ENCODE results near the gene ANXA5.
"Not testable (repeated sequence)": the region's sequence is repeated elsewhere in the genome, so short reads cannot be mapped to it uniquely, and the experiment has no call there.

The ANXA5 gene

DNA sequence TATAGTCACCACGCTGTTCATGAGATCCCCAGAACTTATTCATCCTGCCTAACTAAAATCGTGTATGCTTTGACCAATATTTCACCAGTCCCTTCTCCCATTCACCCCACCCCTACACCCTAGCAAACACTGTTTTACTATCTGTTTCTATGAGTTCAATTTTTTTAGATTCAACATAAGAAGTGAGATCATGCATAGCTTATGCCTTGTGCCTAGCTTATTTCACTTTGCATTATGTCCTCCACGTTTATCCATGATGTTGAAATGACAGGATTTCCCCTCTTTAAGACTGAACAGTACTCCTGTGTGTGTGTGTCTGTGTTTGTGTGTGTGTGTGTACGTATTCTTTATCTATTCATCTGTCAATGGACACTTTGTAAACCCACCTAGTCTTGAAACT is 16.8 kb downstream of the ANXA5 start:
- intact Hi-C loops (cut with micrococcal nuclease) = no loop called here
- no peak overlapping the region for H3K4me3 Mint-ChIP-seq
- H3K9me3 Mint-ChIP-seq = no peaks in the 10 kb centered on the region
- H3K27me3 Mint-ChIP-seq = no peaks in the 10 kb centered on the region
- no peak overlapping the region for H3K27ac Mint-ChIP-seq
- peaks cover 90% of the 10 kb centered on the region for H3K36me3 Mint-ChIP-seq (ENCODE audit: low read depth)
- H3K4me1 Mint-ChIP-seq (ENCODE audit: low read depth) = peaks cover 17% of the 10 kb centered on the region

- intact Hi-C loops (cut with micrococcal nuclease) = no loop called here
- Mint-ChIP-seq H3K27ac (no peak overlapping the region), H3K9me3 (no peaks in the 10 kb centered on the region), H3K27me3 (no peaks in the 10 kb centered on the region), H3K36me3 (ENCODE audit: low read depth) (peaks cover 90% of the 10 kb centered on the region), H3K4me1 (ENCODE audit: low read depth) (peaks cover 12% of the 10 kb centered on the region), H3K4me3 (no peak overlapping the region)
Observed at GRCh38 chr4:121679267-121679666, 17.5 kb downstream of the ANXA5 start.

DNA sequence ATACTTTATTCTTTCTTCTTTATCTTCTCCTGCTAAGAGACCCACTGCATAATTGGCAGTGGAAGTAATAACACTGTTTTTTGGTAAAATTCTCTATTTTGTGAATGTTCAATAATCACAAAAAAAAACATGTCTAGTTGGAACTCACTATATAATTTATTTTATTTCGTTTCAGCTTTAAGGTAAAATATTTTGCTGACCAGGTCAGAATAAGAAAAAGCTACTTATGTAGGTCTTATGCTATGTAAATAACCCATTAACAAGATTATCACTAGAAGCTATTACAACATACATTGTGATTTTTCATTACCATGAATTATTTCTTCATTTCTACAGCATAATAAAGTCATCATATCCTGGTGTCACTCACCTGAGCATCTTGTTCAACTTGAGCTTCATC is 19.3 kb downstream of the ANXA5 start:
- intact Hi-C loops (cut with micrococcal nuclease) = no loop called here
- no peak overlapping the region for H3K4me3 Mint-ChIP-seq
- no peaks in the 10 kb centered on the region for H3K27me3 Mint-ChIP-seq
- H3K9me3 Mint-ChIP-seq = no peaks in the 10 kb centered on the region
- no peak overlapping the region for H3K27ac Mint-ChIP-seq
- peaks cover 89% of the 10 kb centered on the region for H3K36me3 Mint-ChIP-seq (ENCODE audit: low read depth)
- H3K4me1 Mint-ChIP-seq (ENCODE audit: low read depth) = peaks cover 10% of the 10 kb centered on the region

GRCh38 chr4:121676345-121677075 is 20.3 kb downstream of the ANXA5 start:
- Mint-ChIP-seq H3K36me3 (ENCODE audit: low read depth) (peaks cover 93% of the 10 kb centered on the region), H3K27me3 (no peaks in the 10 kb centered on the region), H3K4me3 (no peak overlapping the region), H3K9me3 (no peaks in the 10 kb centered on the region), H3K27ac (no peak overlapping the region), H3K4me1 (ENCODE audit: low read depth) (peaks cover 10% of the 10 kb centered on the region)
- intact Hi-C loops (cut with micrococcal nuclease) = no loop called here

- no peak overlapping the region for H3K4me3 Mint-ChIP-seq
- H3K9me3 Mint-ChIP-seq = no peaks in the 10 kb centered on the region
- peaks cover 91% of the 10 kb centered on the region for H3K36me3 Mint-ChIP-seq (ENCODE audit: low read depth)
- peaks cover 10% of the 10 kb centered on the region for H3K4me1 Mint-ChIP-seq (ENCODE audit: low read depth)
- intact Hi-C loops (cut with micrococcal nuclease) = no loop called here
- H3K27me3 Mint-ChIP-seq = no peaks in the 10 kb centered on the region
- H3K27ac Mint-ChIP-seq = no peak overlapping the region
Observed at GRCh38 chr4:121675715-121676114, 21.1 kb downstream of the ANXA5 start.

- Mint-ChIP-seq H3K27ac (no peak overlapping the region), H3K27me3 (no peaks in the 10 kb centered on the region), H3K9me3 (no peaks in the 10 kb centered on the region), H3K4me1 (ENCODE audit: low read depth) (peaks cover 6% of the 10 kb centered on the region), H3K4me3 (no peak overlapping the region), H3K36me3 (ENCODE audit: low read depth) (peaks cover 91% of the 10 kb centered on the region)
- intact Hi-C loops (cut with micrococcal nuclease) = no loop called here
Observed at GRCh38 chr4:121674696-121675095, 22.1 kb downstream of the ANXA5 start.

- Mint-ChIP-seq H3K4me3 (no peak overlapping the region), H3K9me3 (no peaks in the 10 kb centered on the region), H3K36me3 (ENCODE audit: low read depth) (peaks cover 91% of the 10 kb centered on the region), H3K27me3 (no peaks in the 10 kb centered on the region), H3K27ac (no peak overlapping the region), H3K4me1 (ENCODE audit: low read depth) (peaks cover 2% of the 10 kb centered on the region)
- intact Hi-C loops (cut with micrococcal nuclease) = no loop called here
Observed at GRCh38 chr4:121674191-121674590, 22.6 kb downstream of the ANXA5 start.

- peaks cover 93% of the 10 kb centered on the region for H3K36me3 Mint-ChIP-seq (ENCODE audit: low read depth)
- intact Hi-C loops (cut with micrococcal nuclease) = no loop called here
- H3K4me3 Mint-ChIP-seq = no peak overlapping the region
- no peaks in the 10 kb centered on the region for H3K27me3 Mint-ChIP-seq
- no peak overlapping the region for H3K27ac Mint-ChIP-seq
- H3K9me3 Mint-ChIP-seq = no peaks in the 10 kb centered on the region
- no peaks in the 10 kb centered on the region for H3K4me1 Mint-ChIP-seq (ENCODE audit: low read depth)
Observed at GRCh38 chr4:121669163-121669550, 27.6 kb downstream of the ANXA5 start.

- H3K36me3 Mint-ChIP-seq (ENCODE audit: low read depth) = peaks cover 93% of the 10 kb centered on the region
- intact Hi-C loops (cut with micrococcal nuclease) = no loop called here
- no peaks in the 10 kb centered on the region for H3K9me3 Mint-ChIP-seq
- H3K4me1 Mint-ChIP-seq (ENCODE audit: low read depth) = no peaks in the 10 kb centered on the region
- H3K27ac Mint-ChIP-seq = no peak overlapping the region
- no peaks in the 10 kb centered on the region for H3K27me3 Mint-ChIP-seq
- H3K4me3 Mint-ChIP-seq = no peak overlapping the region
Observed at GRCh38 chr4:121668368-121669162, 28.2 kb downstream of the ANXA5 start.

GRCh38 chr4:121666091-121666679 is 30.6 kb downstream of the ANXA5 start:
- Mint-ChIP-seq H3K27ac (no peak overlapping the region), H3K36me3 (ENCODE audit: low read depth) (peaks cover 93% of the 10 kb centered on the region), H3K9me3 (no peaks in the 10 kb centered on the region), H3K4me3 (no peak overlapping the region), H3K27me3 (no peaks in the 10 kb centered on the region), H3K4me1 (ENCODE audit: low read depth) (no peaks in the 10 kb centered on the region)
- intact Hi-C loops (cut with micrococcal nuclease) = no loop called here

DNA sequence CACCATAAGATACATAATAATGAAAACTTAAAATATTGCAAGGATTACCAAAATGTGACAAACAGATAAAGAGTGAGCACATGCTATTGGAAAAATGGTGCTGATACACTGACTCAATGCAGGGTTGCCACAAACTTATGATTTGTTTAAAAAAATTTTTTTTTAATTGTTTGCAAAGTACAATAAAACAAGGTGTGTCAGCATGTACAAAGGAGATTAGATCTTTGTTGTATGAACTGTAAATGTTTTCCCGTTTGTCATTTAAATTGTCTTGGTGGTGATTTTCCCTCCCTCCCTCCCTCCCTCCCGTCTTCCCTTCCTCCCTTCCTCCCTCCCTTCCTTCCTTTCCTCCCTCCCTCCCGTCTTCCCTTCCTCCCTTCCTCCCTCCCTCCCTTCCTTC is 31.4 kb downstream of the ANXA5 start:
- H3K36me3 Mint-ChIP-seq (ENCODE audit: low read depth) = peaks cover 93% of the 10 kb centered on the region

GRCh38 chr4:121662225-121662624 is 34.6 kb downstream of the ANXA5 start:
- no peak overlapping the region for H3K4me3 Mint-ChIP-seq
- H3K27ac Mint-ChIP-seq = no peak overlapping the region
- no peaks in the 10 kb centered on the region for H3K4me1 Mint-ChIP-seq (ENCODE audit: low read depth)
- H3K36me3 Mint-ChIP-seq (ENCODE audit: low read depth) = peaks cover 63% of the 10 kb centered on the region
- H3K9me3 Mint-ChIP-seq = no peaks in the 10 kb centered on the region
- intact Hi-C loops (cut with micrococcal nuclease) = no loop called here
- H3K27me3 Mint-ChIP-seq = no peaks in the 10 kb centered on the region

More for the DNA sequence above, 31.4 kb downstream of the ANXA5 start:
- H3K9me3 Mint-ChIP-seq = no peaks in the 10 kb centered on the region
- H3K4me3 Mint-ChIP-seq = no peak overlapping the region
- H3K4me1 Mint-ChIP-seq (ENCODE audit: low read depth) = no peaks in the 10 kb centered on the region
- intact Hi-C loops (cut with micrococcal nuclease) = no loop called here
- H3K27me3 Mint-ChIP-seq = no peaks in the 10 kb centered on the region
- no peak overlapping the region for H3K27ac Mint-ChIP-seq

GRCh38 chr4:121660175-121660933 is 36.4 kb downstream of the ANXA5 start:
- H3K27me3 Mint-ChIP-seq; intact Hi-C loops (cut with micrococcal nuclease); H3K27ac Mint-ChIP-seq; H3K4me1 Mint-ChIP-seq (ENCODE audit: low read depth); H3K4me3 Mint-ChIP-seq; H3K9me3 Mint-ChIP-seq: not testable (repeated sequence)
- peaks cover 44% of the 10 kb centered on the region for H3K36me3 Mint-ChIP-seq (ENCODE audit: low read depth)

DNA sequence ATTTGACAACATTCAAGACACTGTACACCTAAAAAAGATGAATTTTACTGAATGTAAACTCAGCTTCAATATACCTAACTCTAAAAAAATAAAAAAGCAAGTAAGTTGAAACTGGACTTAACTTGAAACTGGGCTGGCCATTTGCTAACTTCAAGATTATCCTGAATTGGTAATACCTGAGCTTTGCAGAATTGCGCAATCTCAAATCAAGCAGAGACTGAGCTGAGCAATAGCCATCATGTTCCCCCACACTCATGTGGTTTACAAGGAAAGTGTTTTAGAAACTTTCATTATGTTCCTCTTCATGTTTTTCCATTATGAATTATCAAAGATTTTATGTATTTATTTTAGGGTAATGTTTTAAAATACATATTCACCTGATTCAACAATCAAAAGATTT is 38.7 kb downstream of the ANXA5 start:
- Mint-ChIP-seq H3K4me3 (no peak overlapping the region), H3K27me3 (no peaks in the 10 kb centered on the region), H3K36me3 (ENCODE audit: low read depth) (peaks cover 23% of the 10 kb centered on the region), H3K27ac (no peak overlapping the region), H3K4me1 (ENCODE audit: low read depth) (no peaks in the 10 kb centered on the region), H3K9me3 (no peaks in the 10 kb centered on the region)
- intact Hi-C loops (cut with micrococcal nuclease) = loop anchor here (10.0 kb wide), 1 partner anchor 173 kb away; no protein-coding TSS in a partner anchor
